ENCODE data around the gene GRIK1. TPM values are rescaled to one million over a fixed set of nuclear protein-coding genes. Genes with fewer than 3 reads are reported as not detected.

Gene GRIK1
- total and polyA plus RNA-seq, 5 donors: not detected

DNA sequence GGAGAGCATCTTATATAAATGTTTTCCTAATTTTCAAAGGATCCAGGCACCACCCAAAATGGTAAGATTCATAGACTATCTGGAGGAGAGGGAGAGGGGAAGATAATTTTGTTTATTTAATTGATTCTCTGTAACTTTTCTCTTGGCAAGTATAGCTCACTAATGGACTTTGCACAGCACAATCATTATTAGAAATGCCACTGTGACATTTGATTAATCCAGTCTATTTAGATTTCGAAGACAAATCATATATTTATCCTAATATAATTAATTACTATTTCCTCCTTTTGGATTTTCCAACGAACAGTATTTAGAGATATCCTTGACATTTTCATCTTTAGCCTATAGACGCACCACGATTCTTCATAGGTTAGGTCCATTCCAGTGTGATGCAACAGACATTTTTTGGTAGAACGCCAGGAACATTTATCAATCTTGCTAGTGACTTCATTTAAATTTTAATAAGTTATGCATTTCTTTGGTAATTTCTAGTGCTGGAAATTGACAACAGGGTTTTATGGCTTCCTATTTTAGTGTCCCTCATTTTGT lies 152.4 kb downstream of the GRIK1 start:
- H3K4me1 ChIP-seq (ENCODE audit: control insufficient read depth, insufficient read depth, low read length): no peaks in the 10 kb centered on the region
- H3K27ac ChIP-seq (ENCODE audit: low read length): no peak overlapping the region
- no peak overlapping the region for H3K4me3 ChIP-seq (ENCODE audit: low read length)
- H3K27me3 ChIP-seq (ENCODE audit: control insufficient read depth, insufficient read depth): no peaks in the 10 kb centered on the region
- intact Hi-C loops (cut with DNase I): no loop called here
- no peaks in the 10 kb centered on the region for H3K9me3 ChIP-seq (ENCODE audit: control insufficient read depth, low read length)
- DNase-seq: no peak
- 75% methylated on average over 5 of the region's 5 CpGs for WGBS
- ATAC-seq: no peak

GRCh38 chr21:29786496-29787360 lies 153.1 kb downstream of the GRIK1 start:
- H3K4me3 ChIP-seq (ENCODE audit: low read length): no peak overlapping the region
- intact Hi-C loops (cut with DNase I): no loop called here
- H3K9me3 ChIP-seq (ENCODE audit: control insufficient read depth, low read length): no peaks in the 10 kb centered on the region
- ATAC-seq: no peak
- no peaks in the 10 kb centered on the region for H3K4me1 ChIP-seq (ENCODE audit: control insufficient read depth, insufficient read depth, low read length)
- H3K27me3 ChIP-seq (ENCODE audit: control insufficient read depth, insufficient read depth): no peaks in the 10 kb centered on the region
- DNase-seq: no peak
- no peak overlapping the region for H3K27ac ChIP-seq (ENCODE audit: low read length)
- WGBS: 67% methylated on average over 4 of the region's 4 CpGs

DNA sequence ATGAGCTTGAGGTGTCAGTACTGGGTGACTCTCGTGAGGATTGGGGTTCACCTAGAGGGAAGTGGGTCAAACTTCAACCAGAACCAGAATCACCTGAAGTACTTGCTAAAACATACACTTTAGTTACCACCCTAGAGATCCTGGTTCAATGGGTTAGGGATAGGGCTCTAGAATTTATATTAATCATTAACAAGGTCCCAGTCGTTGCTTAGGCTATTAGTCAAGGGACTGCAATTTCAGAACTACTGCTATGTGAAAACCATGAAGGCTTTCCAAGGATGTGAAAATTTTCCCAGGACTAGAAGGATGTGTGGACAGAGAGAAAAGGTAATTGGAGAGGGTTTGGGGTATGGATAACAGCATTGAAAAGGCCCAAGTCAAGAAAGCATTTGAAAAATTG lies 162.6 kb downstream of the GRIK1 start:
- DNase-seq: no peak
- H3K4me3 ChIP-seq (ENCODE audit: low read length): no peak overlapping the region
- ATAC-seq: no peak
- WGBS: 87% methylated on average over 2 of the region's 2 CpGs
- H3K27me3 ChIP-seq (ENCODE audit: control insufficient read depth, insufficient read depth): no peaks in the 10 kb centered on the region
- no peak overlapping the region for H3K27ac ChIP-seq (ENCODE audit: low read length)
- no peaks in the 10 kb centered on the region for H3K9me3 ChIP-seq (ENCODE audit: control insufficient read depth, low read length)
- H3K4me1 ChIP-seq (ENCODE audit: control insufficient read depth, insufficient read depth, low read length): no peaks in the 10 kb centered on the region
- intact Hi-C loops (cut with DNase I): no loop called here

DNA sequence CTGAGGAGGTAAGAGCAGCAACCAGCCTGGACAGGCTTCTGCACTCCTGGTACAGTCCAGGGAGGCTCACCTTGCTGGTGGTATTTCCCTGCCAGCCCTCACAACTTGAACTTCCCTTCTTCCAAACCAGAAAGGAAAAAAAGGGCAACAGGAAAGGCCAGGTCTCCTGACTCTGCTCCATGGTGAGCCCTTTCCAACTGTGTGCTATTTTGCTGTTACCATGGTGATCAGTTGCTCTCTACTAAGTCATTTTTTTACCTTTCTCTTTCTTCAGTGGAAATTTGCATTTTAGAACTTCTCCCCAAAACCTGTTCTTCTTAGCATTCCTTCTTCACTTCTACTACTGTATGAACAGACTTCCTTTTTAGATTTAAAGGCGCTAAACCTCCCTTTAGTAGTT lies 164.3 kb downstream of the GRIK1 start:
- no peak for ATAC-seq
- intact Hi-C loops (cut with DNase I): no loop called here
- H3K27ac ChIP-seq (ENCODE audit: low read length): no peak overlapping the region
- H3K4me3 ChIP-seq (ENCODE audit: low read length): no peak overlapping the region
- no peaks in the 10 kb centered on the region for H3K4me1 ChIP-seq (ENCODE audit: control insufficient read depth, insufficient read depth, low read length)
- no peaks in the 10 kb centered on the region for H3K27me3 ChIP-seq (ENCODE audit: control insufficient read depth, insufficient read depth)
- DNase-seq: no peak
- 96% methylated on average over 1 of the region's 1 CpG for WGBS
- H3K9me3 ChIP-seq (ENCODE audit: control insufficient read depth, low read length): no peaks in the 10 kb centered on the region

DNA sequence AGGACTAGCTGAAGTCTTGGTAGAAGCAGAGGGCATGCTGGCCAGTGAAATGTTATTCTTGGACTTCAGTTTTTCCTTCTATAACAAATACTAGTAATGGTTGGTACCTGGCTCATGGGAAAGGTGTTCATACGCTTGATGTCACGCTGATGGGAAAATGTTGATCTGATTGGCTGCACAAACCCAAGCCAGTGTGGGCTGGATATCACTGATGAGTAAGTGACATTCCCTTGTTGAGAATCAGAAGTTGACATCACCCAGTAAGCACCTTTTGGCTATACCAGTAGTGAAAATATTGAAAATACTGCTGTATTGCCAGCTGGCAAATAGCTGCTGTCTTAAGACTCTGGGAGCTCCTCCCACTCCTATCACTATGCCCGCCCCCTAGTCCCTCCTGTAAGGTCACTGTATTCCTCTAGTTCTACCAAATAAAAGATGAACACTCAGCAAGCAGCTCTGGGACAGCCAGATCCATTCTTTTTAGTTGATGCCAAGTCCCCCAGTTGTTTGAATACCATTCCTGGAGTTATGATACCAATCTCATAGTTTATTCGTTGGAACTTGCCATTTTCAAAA lies 168.2 kb downstream of the GRIK1 start:
- Histone ChIP-seq H3K4me1 (ENCODE audit: control insufficient read depth, insufficient read depth, low read length) (no peaks in the 10 kb centered on the region), H3K4me3 (ENCODE audit: low read length) (no peak overlapping the region), H3K27me3 (ENCODE audit: control insufficient read depth, insufficient read depth) (no peaks in the 10 kb centered on the region), H3K9me3 (ENCODE audit: control insufficient read depth, low read length) (no peaks in the 10 kb centered on the region), H3K27ac (ENCODE audit: low read length) (no peak overlapping the region)
- ATAC-seq (no peak), DNase-seq (no peak)
- intact Hi-C loops (cut with DNase I): no loop called here
- WGBS: 88% methylated on average over 4 of the region's 4 CpGs

DNA sequence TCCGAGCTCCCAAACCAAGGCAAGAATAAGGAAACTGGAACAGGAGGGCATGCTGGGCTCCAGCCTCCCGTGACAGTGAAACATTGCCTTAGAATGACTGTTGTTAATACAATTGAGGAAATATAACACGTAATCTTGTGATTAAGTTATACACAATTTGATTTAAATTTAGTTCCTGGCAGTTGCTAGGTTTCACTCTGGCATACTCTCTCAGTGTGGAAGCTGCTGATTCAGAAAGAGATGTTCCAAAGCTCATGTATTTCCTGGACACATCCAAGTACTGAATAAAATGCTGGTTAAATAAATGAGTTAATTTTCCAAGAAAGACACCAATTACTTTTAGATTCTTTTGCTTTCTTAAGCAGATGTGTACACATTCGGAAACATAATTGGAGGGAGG lies 176.1 kb downstream of the GRIK1 start:
- no peaks in the 10 kb centered on the region for H3K9me3 ChIP-seq (ENCODE audit: control insufficient read depth, low read length)
- H3K27me3 ChIP-seq (ENCODE audit: control insufficient read depth, insufficient read depth): no peaks in the 10 kb centered on the region
- no peaks in the 10 kb centered on the region for H3K4me1 ChIP-seq (ENCODE audit: control insufficient read depth, insufficient read depth, low read length)
- intact Hi-C loops (cut with DNase I): no loop called here
- H3K4me3 ChIP-seq (ENCODE audit: low read length): no peak overlapping the region
- WGBS: 79% methylated on average over 4 of the region's 4 CpGs
- ATAC-seq (no peak), DNase-seq (no peak)
- no peak overlapping the region for H3K27ac ChIP-seq (ENCODE audit: low read length)

- intact Hi-C loops (cut with DNase I): no loop called here
- no peak overlapping the region for H3K4me3 ChIP-seq (ENCODE audit: low read length)
- WGBS: 46% methylated on average over 2 of the region's 2 CpGs
- no peak for DNase-seq
- H3K27ac ChIP-seq (ENCODE audit: low read length): no peak overlapping the region
- H3K4me1 ChIP-seq (ENCODE audit: control insufficient read depth, insufficient read depth, low read length): no peaks in the 10 kb centered on the region
- no peaks in the 10 kb centered on the region for H3K9me3 ChIP-seq (ENCODE audit: control insufficient read depth, low read length)
- H3K27me3 ChIP-seq (ENCODE audit: control insufficient read depth, insufficient read depth): no peaks in the 10 kb centered on the region
- no peak for ATAC-seq
Measured at GRCh38 chr21:29762570-29763082, 177.2 kb downstream of the GRIK1 start.

DNA sequence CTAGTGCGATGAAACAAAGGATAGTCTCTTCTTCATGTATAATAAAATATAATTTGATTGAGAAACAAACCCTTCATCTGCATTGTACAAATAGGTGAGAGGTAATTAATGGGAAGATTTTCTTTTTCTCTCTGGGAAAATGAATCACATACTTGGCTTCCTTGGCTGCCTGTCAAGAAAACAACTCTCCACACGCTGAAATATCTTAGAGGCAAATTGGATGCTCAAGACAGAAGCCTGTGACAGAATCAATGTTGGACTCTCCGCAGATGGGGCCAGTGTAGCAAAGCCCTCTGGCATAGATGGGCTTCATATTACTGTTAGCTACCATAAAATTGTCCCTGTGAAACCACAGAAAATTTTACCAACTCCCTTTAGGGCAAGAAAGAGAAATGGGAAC lies 186.6 kb downstream of the GRIK1 start:
- no peak for ATAC-seq
- intact Hi-C loops (cut with DNase I): no loop called here
- no peak for DNase-seq
- WGBS: 59% methylated on average over 3 of the region's 3 CpGs
- Histone ChIP-seq H3K9me3 (ENCODE audit: control insufficient read depth, low read length) (no peaks in the 10 kb centered on the region), H3K4me1 (ENCODE audit: control insufficient read depth, insufficient read depth, low read length) (no peaks in the 10 kb centered on the region), H3K4me3 (ENCODE audit: low read length) (no peak overlapping the region), H3K27me3 (ENCODE audit: control insufficient read depth, insufficient read depth) (no peaks in the 10 kb centered on the region), H3K27ac (ENCODE audit: low read length) (no peak overlapping the region)

GRCh38 chr21:29751473-29752185 lies 188.2 kb downstream of the GRIK1 start:
- 87% methylated on average over 7 of the region's 7 CpGs for WGBS
- no peak overlapping the region for H3K27ac ChIP-seq (ENCODE audit: low read length)
- no peaks in the 10 kb centered on the region for H3K9me3 ChIP-seq (ENCODE audit: control insufficient read depth, low read length)
- no peak overlapping the region for H3K4me3 ChIP-seq (ENCODE audit: low read length)
- no peak for ATAC-seq
- intact Hi-C loops (cut with DNase I): no loop called here
- no peak for DNase-seq
- H3K4me1 ChIP-seq (ENCODE audit: control insufficient read depth, insufficient read depth, low read length): no peaks in the 10 kb centered on the region
- no peaks in the 10 kb centered on the region for H3K27me3 ChIP-seq (ENCODE audit: control insufficient read depth, insufficient read depth)

DNA sequence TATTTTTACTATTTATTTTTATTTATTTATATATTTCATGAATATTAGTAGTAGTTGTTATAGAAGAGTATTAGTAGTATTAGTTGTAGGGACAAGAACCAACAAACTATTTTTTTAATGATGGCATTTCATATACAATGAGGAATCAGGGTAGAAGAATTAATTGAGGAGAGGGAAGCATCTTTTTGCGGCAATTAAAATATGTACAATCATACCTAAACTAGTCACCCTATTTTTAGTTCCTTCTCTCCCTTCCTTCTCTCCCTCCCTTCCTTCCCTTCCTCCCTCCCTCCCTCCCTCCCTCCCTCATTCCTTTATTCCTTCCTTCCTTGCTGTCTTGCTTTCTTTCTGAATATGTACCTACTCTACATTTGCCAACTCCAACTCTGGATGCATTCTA lies 189.8 kb downstream of the GRIK1 start:
- Histone ChIP-seq H3K4me1 (ENCODE audit: control insufficient read depth, insufficient read depth, low read length) (no peaks in the 10 kb centered on the region), H3K27me3 (ENCODE audit: control insufficient read depth, insufficient read depth) (no peaks in the 10 kb centered on the region), H3K9me3 (ENCODE audit: control insufficient read depth, low read length) (no peaks in the 10 kb centered on the region), H3K4me3 (ENCODE audit: low read length) (no peak overlapping the region), H3K27ac (ENCODE audit: low read length) (no peak overlapping the region)
- intact Hi-C loops (cut with DNase I): no loop called here
- no peak for ATAC-seq
- no peak for DNase-seq
- WGBS: 67% methylated on average over 1 of the region's 1 CpG

DNA sequence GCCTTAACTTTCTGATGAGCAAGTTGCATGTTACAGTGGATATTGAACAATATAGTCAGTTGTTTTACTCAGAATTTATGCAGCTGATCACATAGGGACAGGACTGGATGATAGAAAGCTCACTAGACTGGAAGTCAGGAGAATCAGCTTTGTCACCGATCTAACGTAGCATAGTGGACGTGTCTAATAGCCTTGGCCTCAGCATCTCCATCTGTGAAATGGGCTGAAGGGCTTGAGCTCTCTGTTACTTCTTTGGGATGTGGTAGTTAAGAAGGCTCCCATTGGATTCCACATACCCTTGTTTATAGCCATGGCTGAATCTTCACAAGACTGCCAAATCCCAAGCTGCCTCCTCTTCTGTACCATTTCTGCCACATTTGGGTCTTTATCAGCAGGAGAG lies 190.6 kb downstream of the GRIK1 start:
- Histone ChIP-seq H3K27me3 (ENCODE audit: control insufficient read depth, insufficient read depth) (no peaks in the 10 kb centered on the region), H3K4me3 (ENCODE audit: low read length) (no peak overlapping the region), H3K9me3 (ENCODE audit: control insufficient read depth, low read length) (no peaks in the 10 kb centered on the region), H3K27ac (ENCODE audit: low read length) (no peak overlapping the region), H3K4me1 (ENCODE audit: control insufficient read depth, insufficient read depth, low read length) (no peaks in the 10 kb centered on the region)
- 96% methylated on average over 3 of the region's 3 CpGs for WGBS
- ATAC-seq (no peak), DNase-seq (no peak)
- intact Hi-C loops (cut with DNase I): no loop called here
